Transverse colon (tissue), 3 donors: ENCODE measurements around the gene SHH.

Experiments used
- EP300 ChIP-seq: sonication (generic); formaldehyde crosslinking; IDR thresholded peaks from one replicate; pipeline ENCODE4 v1.6.1; 2017; ENCODE audit warnings: antibody characterized with exemption, low read depth
- TF ChIP-seq, protein P1 (sequence below), 5 experiments: fragments of 200-600 bp in 3 of 5; fragments of 450-650 bp in 2 of 5; sonication (generic) in 3 of 5; IDR thresholded peaks; 1 replicate in 2 of 5; 2 replicates in 3 of 5; pipeline ENCODE4 v1.5.1; 2016 to 2017; ENCODE audit warnings: antibody characterized with exemption in 5 of 5, inconsistent platforms in 3 of 5, mild to moderate bottlenecking in 2 of 5, moderate library complexity in 1 of 5

DNA sequence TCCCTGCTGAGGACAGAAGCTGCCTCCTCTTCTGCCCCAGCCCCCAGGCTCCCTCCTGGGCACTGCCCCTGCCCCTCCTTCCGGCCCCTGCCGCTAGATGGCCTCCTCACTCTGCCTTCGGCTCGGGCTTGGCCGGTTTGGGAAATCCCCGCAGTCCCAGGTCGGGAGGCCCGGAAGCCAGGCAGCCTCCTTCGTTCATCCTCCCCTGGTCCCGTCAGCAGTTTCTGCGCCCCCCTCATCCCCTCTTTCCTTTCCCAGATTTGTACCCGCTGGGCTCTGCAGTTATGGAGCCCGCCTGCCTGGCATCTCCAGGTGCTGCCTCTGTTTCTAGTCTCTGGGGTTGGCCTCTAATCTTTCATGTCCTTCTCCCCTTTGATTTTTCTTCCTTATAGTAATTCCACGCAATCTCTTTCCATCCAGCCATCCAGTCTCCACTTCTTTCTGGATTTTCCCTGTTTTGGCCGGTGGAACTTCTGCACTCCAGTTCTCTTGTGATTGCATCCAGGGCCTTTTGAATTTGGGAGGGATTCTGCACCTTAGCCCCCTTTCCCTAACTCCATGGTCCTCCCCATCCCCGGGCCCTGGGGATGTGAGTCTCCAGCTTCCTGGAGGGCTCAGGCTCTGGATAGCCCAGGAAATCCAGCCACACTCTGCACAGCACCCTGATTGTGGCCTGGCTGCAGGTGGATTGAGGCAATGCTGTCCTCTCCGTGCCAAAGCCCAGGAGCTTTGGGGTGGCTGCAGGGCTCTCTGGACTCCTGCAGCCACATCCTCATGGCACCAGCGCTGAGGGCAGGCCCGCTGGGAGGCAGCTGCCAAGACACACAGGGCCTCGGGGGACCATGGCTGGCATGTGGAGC is 3.3 kb upstream of the SHH start:
- TF ChIP-seq, protein P1, sequence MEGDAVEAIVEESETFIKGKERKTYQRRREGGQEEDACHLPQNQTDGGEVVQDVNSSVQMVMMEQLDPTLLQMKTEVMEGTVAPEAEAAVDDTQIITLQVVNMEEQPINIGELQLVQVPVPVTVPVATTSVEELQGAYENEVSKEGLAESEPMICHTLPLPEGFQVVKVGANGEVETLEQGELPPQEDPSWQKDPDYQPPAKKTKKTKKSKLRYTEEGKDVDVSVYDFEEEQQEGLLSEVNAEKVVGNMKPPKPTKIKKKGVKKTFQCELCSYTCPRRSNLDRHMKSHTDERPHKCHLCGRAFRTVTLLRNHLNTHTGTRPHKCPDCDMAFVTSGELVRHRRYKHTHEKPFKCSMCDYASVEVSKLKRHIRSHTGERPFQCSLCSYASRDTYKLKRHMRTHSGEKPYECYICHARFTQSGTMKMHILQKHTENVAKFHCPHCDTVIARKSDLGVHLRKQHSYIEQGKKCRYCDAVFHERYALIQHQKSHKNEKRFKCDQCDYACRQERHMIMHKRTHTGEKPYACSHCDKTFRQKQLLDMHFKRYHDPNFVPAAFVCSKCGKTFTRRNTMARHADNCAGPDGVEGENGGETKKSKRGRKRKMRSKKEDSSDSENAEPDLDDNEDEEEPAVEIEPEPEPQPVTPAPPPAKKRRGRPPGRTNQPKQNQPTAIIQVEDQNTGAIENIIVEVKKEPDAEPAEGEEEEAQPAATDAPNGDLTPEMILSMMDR (IDR thresholded peaks at IDR 0.05) = peak; percentile 28 to 72 (median 60)
- no peak for TF ChIP-seq EP300
